Measurements from ENCODE around the gene THBS2.
"Not testable (repeated sequence)": the region's sequence is repeated elsewhere in the genome, so short reads cannot be mapped to it uniquely, and the experiment has no call there.

Gene THBS2

GRCh38 chr6:169253337-169254238 lies at the start of gene THBS2:
TSS of gene THBS2 (minus strand) at chr6:169253846. CDS start at chr6:169250784, 3,062 bp downstream.
- no peaks in the 10 kb centered on the region for H3K9me3 Mint-ChIP-seq
- peak within 1 kb of the TSS; percentile 31 for H3K4me3 Mint-ChIP-seq
- DNase-seq (ENCODE audit: low spot score in 2 of 2) (no peak), ATAC-seq (no peak)
- peaks cover 25% of the 10 kb centered on the region for H3K4me1 Mint-ChIP-seq
- H3K27ac Mint-ChIP-seq = no peak within 1 kb of the TSS
- H3K36me3 Mint-ChIP-seq = no peaks in the 10 kb centered on the region

- no peak overlapping the region for H3K4me3 Mint-ChIP-seq
- no peaks in the 10 kb centered on the region for H3K9me3 Mint-ChIP-seq
- peak in 1 of 2 donors; percentile 22 for DNase-seq (ENCODE audit: low spot score in 2 of 2)
- no peaks in the 10 kb centered on the region for H3K36me3 Mint-ChIP-seq
- no peak for ATAC-seq
- no peak overlapping the region for H3K27ac Mint-ChIP-seq
- no peaks in the 10 kb centered on the region for H3K4me1 Mint-ChIP-seq
Measured at GRCh38 chr6:169302716-169303115, 49.1 kb upstream of the THBS2 start.

- ATAC-seq = no peak
- H3K4me3 Mint-ChIP-seq = no peak overlapping the region
- H3K27ac Mint-ChIP-seq = no peak overlapping the region
- no peaks in the 10 kb centered on the region for H3K4me1 Mint-ChIP-seq
- no peaks in the 10 kb centered on the region for H3K9me3 Mint-ChIP-seq
- H3K36me3 Mint-ChIP-seq = no peaks in the 10 kb centered on the region
- peak in 1 of 2 donors; percentile 12 for DNase-seq (ENCODE audit: low spot score in 2 of 2)
Measured at GRCh38 chr6:169302255-169302654, 48.6 kb upstream of the THBS2 start.

GRCh38 chr6:169300916-169301315 lies 47.3 kb upstream of the THBS2 start:
- Mint-ChIP-seq H3K4me1 (no peaks in the 10 kb centered on the region), H3K36me3 (no peaks in the 10 kb centered on the region), H3K9me3 (no peaks in the 10 kb centered on the region), H3K4me3 (no peak overlapping the region), H3K27ac (no peak overlapping the region)
- DNase-seq (ENCODE audit: low spot score in 2 of 2) (no peak), ATAC-seq (no peak)

- H3K4me1 Mint-ChIP-seq; H3K9me3 Mint-ChIP-seq; DNase-seq (ENCODE audit: low spot score in 2 of 2); H3K36me3 Mint-ChIP-seq; ATAC-seq; H3K27ac Mint-ChIP-seq; H3K4me3 Mint-ChIP-seq: not testable (repeated sequence)
Measured at GRCh38 chr6:169298626-169299025, 45.0 kb upstream of the THBS2 start.

GRCh38 chr6:169296622-169297021 lies 43.0 kb upstream of the THBS2 start:
- H3K36me3 Mint-ChIP-seq = no peaks in the 10 kb centered on the region
- ATAC-seq = no peak
- no peaks in the 10 kb centered on the region for H3K9me3 Mint-ChIP-seq
- no peaks in the 10 kb centered on the region for H3K4me1 Mint-ChIP-seq
- no peak overlapping the region for H3K4me3 Mint-ChIP-seq
- DNase-seq (ENCODE audit: low spot score in 2 of 2) = peak in 1 of 2 donors; percentile 30
- H3K27ac Mint-ChIP-seq = no peak overlapping the region

- Mint-ChIP-seq H3K9me3 (no peaks in the 10 kb centered on the region), H3K27ac (no peak overlapping the region), H3K36me3 (no peaks in the 10 kb centered on the region), H3K4me1 (no peaks in the 10 kb centered on the region), H3K4me3 (no peak overlapping the region)
- ATAC-seq = no peak
- no peak for DNase-seq (ENCODE audit: low spot score in 2 of 2)
Measured at GRCh38 chr6:169296170-169296569, 42.5 kb upstream of the THBS2 start.

- H3K9me3 Mint-ChIP-seq = no peaks in the 10 kb centered on the region
- H3K27ac Mint-ChIP-seq = no peak overlapping the region
- no peaks in the 10 kb centered on the region for H3K36me3 Mint-ChIP-seq
- DNase-seq (ENCODE audit: low spot score in 2 of 2) = no peak
- H3K4me3 Mint-ChIP-seq = no peak overlapping the region
- H3K4me1 Mint-ChIP-seq = no peaks in the 10 kb centered on the region
- no peak for ATAC-seq
Measured at GRCh38 chr6:169293196-169293595, 39.5 kb upstream of the THBS2 start.

GRCh38 chr6:169292338-169293124 lies 38.9 kb upstream of the THBS2 start:
- no peak overlapping the region for H3K27ac Mint-ChIP-seq
- no peaks in the 10 kb centered on the region for H3K9me3 Mint-ChIP-seq
- ATAC-seq (no peak), DNase-seq (ENCODE audit: low spot score in 2 of 2) (no peak)
- H3K36me3 Mint-ChIP-seq = no peaks in the 10 kb centered on the region
- no peak overlapping the region for H3K4me3 Mint-ChIP-seq
- H3K4me1 Mint-ChIP-seq = no peaks in the 10 kb centered on the region

- Mint-ChIP-seq H3K36me3 (no peaks in the 10 kb centered on the region), H3K27ac (no peak overlapping the region), H3K4me3 (no peak overlapping the region), H3K4me1 (no peaks in the 10 kb centered on the region), H3K9me3 (no peaks in the 10 kb centered on the region)
- DNase-seq (ENCODE audit: low spot score in 2 of 2) (no peak), ATAC-seq (no peak)
Measured at GRCh38 chr6:169291646-169292337, 38.1 kb upstream of the THBS2 start.

GRCh38 chr6:169291148-169291547 lies 37.5 kb upstream of the THBS2 start:
- no peaks in the 10 kb centered on the region for H3K4me1 Mint-ChIP-seq
- no peak overlapping the region for H3K4me3 Mint-ChIP-seq
- no peak for ATAC-seq
- no peak overlapping the region for H3K27ac Mint-ChIP-seq
- H3K36me3 Mint-ChIP-seq = no peaks in the 10 kb centered on the region
- H3K9me3 Mint-ChIP-seq = no peaks in the 10 kb centered on the region
- DNase-seq (ENCODE audit: low spot score in 2 of 2) = no peak

GRCh38 chr6:169289619-169290339 lies 36.1 kb upstream of the THBS2 start:
- DNase-seq (ENCODE audit: low spot score in 2 of 2) (no peak), ATAC-seq (no peak)
- H3K36me3 Mint-ChIP-seq = no peaks in the 10 kb centered on the region
- H3K4me1 Mint-ChIP-seq = no peaks in the 10 kb centered on the region
- no peak overlapping the region for H3K27ac Mint-ChIP-seq
- H3K9me3 Mint-ChIP-seq = no peaks in the 10 kb centered on the region
- no peak overlapping the region for H3K4me3 Mint-ChIP-seq

- no peaks in the 10 kb centered on the region for H3K9me3 Mint-ChIP-seq
- H3K4me1 Mint-ChIP-seq = no peaks in the 10 kb centered on the region
- no peaks in the 10 kb centered on the region for H3K36me3 Mint-ChIP-seq
- ATAC-seq (no peak), DNase-seq (ENCODE audit: low spot score in 2 of 2) (no peak)
- no peak overlapping the region for H3K4me3 Mint-ChIP-seq
- no peak overlapping the region for H3K27ac Mint-ChIP-seq
Measured at GRCh38 chr6:169289257-169289618, 35.6 kb upstream of the THBS2 start.

- ATAC-seq (no peak), DNase-seq (ENCODE audit: low spot score in 2 of 2) (no peak)
- H3K4me1 Mint-ChIP-seq = no peaks in the 10 kb centered on the region
- no peak overlapping the region for H3K27ac Mint-ChIP-seq
- no peaks in the 10 kb centered on the region for H3K36me3 Mint-ChIP-seq
- no peak overlapping the region for H3K4me3 Mint-ChIP-seq
- no peaks in the 10 kb centered on the region for H3K9me3 Mint-ChIP-seq
Measured at GRCh38 chr6:169288591-169288990, 34.9 kb upstream of the THBS2 start.

GRCh38 chr6:169287675-169288074 lies 34.0 kb upstream of the THBS2 start:
- no peaks in the 10 kb centered on the region for H3K36me3 Mint-ChIP-seq
- H3K27ac Mint-ChIP-seq = no peak overlapping the region
- ATAC-seq (no peak), DNase-seq (ENCODE audit: low spot score in 2 of 2) (no peak)
- no peaks in the 10 kb centered on the region for H3K4me1 Mint-ChIP-seq
- no peak overlapping the region for H3K4me3 Mint-ChIP-seq
- H3K9me3 Mint-ChIP-seq = no peaks in the 10 kb centered on the region

Measured in stimulated activated effector memory CD8-positive, alpha-beta T cell treated with anti-CD3 and anti-CD28 coated beads, Interleukin-12 subunit alpha, Interleukin-12 subunit beta, amount 100 ng/mL, for 72 hours (primary cell).